Liver (tissue), 9 donors: ENCODE results near the gene YARS2. TPM values are rescaled to one million over a fixed set of nuclear protein-coding genes. Genes with fewer than 3 reads are reported as not detected.

Source experiments
- DNase-seq: peaks from one replicate; pipeline ENCODE4 v3.0.0-alpha.2; 2017; ENCODE audit warnings: low spot score
- H3K27ac ChIP-seq, 2 donors: one replicate each; pipeline ENCODE4 v1.7.0; 2013; ENCODE audit warnings: inconsistent platforms in 2 of 2, low read length in 2 of 2, control low read depth in 1 of 2, low read depth in 1 of 2, mild to moderate bottlenecking in 1 of 2
- H3K27me3 ChIP-seq, 4 donors: one replicate each; pipeline versions ENCODE4 v1.6.1 to v1.7.0; 2013; ENCODE audit warnings: low read length in 3 of 4, inconsistent platforms in 1 of 4, mild to moderate bottlenecking in 1 of 4, moderate library complexity in 1 of 4; ENCODE audit not compliant: control insufficient read depth in 4 of 4, insufficient read depth in 4 of 4
- H3K36me3 ChIP-seq, 4 donors: one replicate each; pipeline versions ENCODE4 v1.6.1 to v1.7.0; 2013; ENCODE audit warnings: low read length in 3 of 4, mild to moderate bottlenecking in 3 of 4, low read depth in 1 of 4, moderate library complexity in 1 of 4; ENCODE audit not compliant: control insufficient read depth in 4 of 4, insufficient read depth in 3 of 4
- H3K4me1 ChIP-seq, 4 donors: one replicate each; pipeline versions ENCODE4 v1.6.1 to v1.7.0; 2013; ENCODE audit warnings: low read length in 3 of 4, mild to moderate bottlenecking in 3 of 4, moderate library complexity in 1 of 4; ENCODE audit not compliant: control insufficient read depth in 4 of 4, insufficient read depth in 4 of 4
- H3K4me3 ChIP-seq, 3 donors: one replicate each; pipeline versions ENCODE4 v1.6.1 to v1.7.0; 2013; ENCODE audit warnings: low read length in 3 of 3, control low read depth in 1 of 3, low read depth in 1 of 3, mild to moderate bottlenecking in 1 of 3
- H3K9ac ChIP-seq, 2 donors: one replicate each; pipeline ENCODE4 v1.7.0; 2013; ENCODE audit warnings: low read length in 2 of 2, mild to moderate bottlenecking in 2 of 2, moderate library complexity in 2 of 2, control low read depth in 1 of 2, low read depth in 1 of 2
- H3K9me3 ChIP-seq, 4 donors: one replicate each; pipeline versions ENCODE4 v1.6.1 to v1.7.0; 2013; ENCODE audit warnings: low read length in 3 of 4; ENCODE audit not compliant: control insufficient read depth in 4 of 4
- ATF3 ChIP-seq: IDR thresholded peaks from 2 replicates; pipeline ENCODE4 v1.6.1; 2016; ENCODE audit warnings: antibody characterized with exemption
- CTCF ChIP-seq: fragments of 150-350 bp; IDR thresholded peaks from 2 replicates; pipeline ENCODE4 v1.5.1; 2017; ENCODE audit warnings: improper control_type of control experiment, low read depth, low read length; ENCODE audit not compliant: missing input control
- EGR1 ChIP-seq, 2 donors: IDR thresholded peaks; 2 replicates each; pipeline ENCODE4 v1.6.1; 2016 to 2018; ENCODE audit warnings: antibody characterized with exemption in 2 of 2, low read depth in 2 of 2
- FOXA1 ChIP-seq: IDR thresholded peaks from 2 replicates; pipeline ENCODE4 v1.6.1; 2016; ENCODE audit warnings: antibody characterized with exemption
- FOXA2 ChIP-seq: IDR thresholded peaks from 2 replicates; pipeline ENCODE4 v1.6.1; 2016; ENCODE audit warnings: antibody characterized with exemption
- GABPA ChIP-seq, 2 donors: IDR thresholded peaks in 1 of 2; conservative IDR thresholded peaks in 1 of 2; 2 replicates each; pipeline ENCODE4 v1.6.1; 2016; ENCODE audit warnings: antibody characterized with exemption in 2 of 2, mild to moderate bottlenecking in 1 of 2, moderate library complexity in 1 of 2
- HNF4A ChIP-seq, 2 donors: conservative IDR thresholded peaks; 2 replicates each; pipeline ENCODE4 v1.6.1; 2016; ENCODE audit warnings: antibody characterized with exemption in 2 of 2, mild to moderate bottlenecking in 2 of 2
- HNF4G ChIP-seq: IDR thresholded peaks from 2 replicates; pipeline ENCODE4 v1.6.1; 2016; ENCODE audit warnings: antibody characterized with exemption
- JUND ChIP-seq, 2 donors: IDR thresholded peaks; 2 replicates each; pipeline ENCODE4 v1.6.1; 2016; ENCODE audit warnings: antibody characterized with exemption in 2 of 2
- MAX ChIP-seq: IDR thresholded peaks from 2 replicates; pipeline ENCODE4 v1.6.1; 2016; ENCODE audit warnings: antibody characterized with exemption
- NR2F2 ChIP-seq: IDR thresholded peaks from 2 replicates; pipeline ENCODE4 v1.6.1; 2016; ENCODE audit warnings: antibody characterized with exemption
- RAD21 ChIP-seq, 2 donors: IDR thresholded peaks; 2 replicates each; pipeline ENCODE4 v1.6.1; 2016; ENCODE audit warnings: antibody characterized with exemption in 2 of 2, mild to moderate bottlenecking in 2 of 2
- REST ChIP-seq: IDR thresholded peaks from 2 replicates; pipeline ENCODE4 v1.6.1; 2016; ENCODE audit warnings: antibody characterized with exemption, mild to moderate bottlenecking
- RXRA ChIP-seq, 2 donors: IDR thresholded peaks; 2 replicates each; pipeline ENCODE4 v1.6.1; 2017 to 2018; ENCODE audit warnings: antibody characterized with exemption in 2 of 2, mild to moderate bottlenecking in 1 of 2
- SP1 ChIP-seq: IDR thresholded peaks from 2 replicates; pipeline ENCODE4 v1.6.1; 2018; ENCODE audit warnings: antibody characterized with exemption, mild to moderate bottlenecking
- TAF1 ChIP-seq: conservative IDR thresholded peaks from 2 replicates; pipeline ENCODE4 v1.6.1; 2016; ENCODE audit warnings: antibody characterized with exemption, mild to moderate bottlenecking
- YY1 ChIP-seq: IDR thresholded peaks from 2 replicates; pipeline ENCODE4 v1.6.1; 2016; ENCODE audit warnings: antibody characterized with exemption, mild to moderate bottlenecking
- ZBTB33 ChIP-seq: IDR thresholded peaks from 2 replicates; pipeline ENCODE4 v1.6.1; 2016; ENCODE audit warnings: antibody characterized with exemption
- WGBS: extraction: QIAGEN DNeasy Blood & Tissue Kit; methylation state at CpG from one replicate; pipeline ENCODE4 v1.1.7; 2013; 5-methylcytosine and 5-hydroxymethylcytosine counted together
- polyA plus RNA-seq, 2 donors: library from polyadenylated mRNA; stranded (reverse) in 1 of 2; unstranded in 1 of 2; fragments of 200-250 nt in 1 of 2; fragments of >200 nt in 1 of 2; fragmentation: Nextera tagmentation in 1 of 2; extraction: Ambion mirVana in 1 of 2; gene quantifications; one replicate each; pipeline versions ENCODE4 v1.2.1 to v1.2.3, GENCODE V29; 2013 to 2015
- total RNA-seq, 2 donors: library from RNA; depleted of rRNA; stranded (reverse); fragments of >200 nt; gene quantifications; one replicate each; pipeline ENCODE4 v1.2.3, GENCODE V29; 2014
- donor health status: healthy.
- donor health status: healthy.
- donor health status: healthy.
- donor health status: healthy.
- donor health status: healthy.

YARS2 gene
- total and polyA plus RNA-seq, 4 donors: 7.4 to 16.4 (median 10.4) TPM

GRCh38 chr12:32739279-32739678 lies 16.4 kb downstream of the YARS2 start:
- no peak for DNase-seq
- TF ChIP-seq REST: no peak
- no peak for TF ChIP-seq FOXA2
- TF ChIP-seq MAX: no peak
- no peak for TF ChIP-seq JUND (IDR thresholded peaks at IDR 0.05)
- TF ChIP-seq GABPA (IDR thresholded peaks at IDR 0.05 in 1 of 2, conservative IDR thresholded peaks at IDR 0.05 in 1 of 2): no peak
- no peak for TF ChIP-seq TAF1
- TF ChIP-seq ATF3: no peak
- no peak for TF ChIP-seq FOXA1
- TF ChIP-seq RXRA (IDR thresholded peaks at IDR 0.05): no peak
- TF ChIP-seq YY1: no peak
- TF ChIP-seq HNF4A (conservative IDR thresholded peaks at IDR 0.05): no peak
- TF ChIP-seq RAD21 (IDR thresholded peaks at IDR 0.05): no peak
- no peak for TF ChIP-seq NR2F2
- no peak for TF ChIP-seq HNF4G
- TF ChIP-seq ZBTB33: no peak
- TF ChIP-seq CTCF: no peak
- no peak for TF ChIP-seq EGR1 (IDR thresholded peaks at IDR 0.05; ENCODE audit: low read depth in 2 of 2)
- TF ChIP-seq SP1: no peak
- H3K4me3 ChIP-seq: no peak overlapping the region
- no peaks in the 10 kb centered on the region for H3K9me3 ChIP-seq
- H3K9ac ChIP-seq: no peak overlapping the region
- no peak overlapping the region for H3K27ac ChIP-seq
- 90% methylated on average over 2 of the region's 2 CpGs for WGBS
- peaks cover 6 to 40% (median 32%) of the 10 kb centered on the region in 4 donors for H3K36me3 ChIP-seq
- H3K4me1 ChIP-seq: no peaks in the 10 kb centered on the region
- H3K27me3 ChIP-seq: no peaks in the 10 kb centered on the region

GRCh38 chr12:32737715-32738114 lies 18.0 kb downstream of the YARS2 start:
- H3K27me3 ChIP-seq: no peaks in the 10 kb centered on the region
- DNase-seq: no peak
- TF ChIP-seq FOXA1: no peak
- no peaks in the 10 kb centered on the region for H3K4me1 ChIP-seq
- H3K27ac ChIP-seq: no peak overlapping the region
- 95% methylated on average over 2 of the region's 2 CpGs for WGBS
- no peak overlapping the region for H3K9ac ChIP-seq
- peaks cover 2 to 33% (median 23%) of the 10 kb centered on the region in 4 donors for H3K36me3 ChIP-seq
- no peak overlapping the region for H3K4me3 ChIP-seq
- H3K9me3 ChIP-seq: no peaks in the 10 kb centered on the region
